K562 (cell line): ENCODE data around the gene RACGAP1. TPM values are rescaled to one million over a fixed set of nuclear protein-coding genes. Genes with fewer than 3 reads are reported as not detected.

Source experiments
- ATF1 ChIP-seq, 2 experiments: fragments of 450-650 bp in 1 of 2; IDR thresholded peaks; 2 replicates each; pipeline ENCODE4 v1.6.1; 2016; ENCODE audit warnings: missing compliant biosample characterization in 1 of 2, missing genetic modification characterization in 1 of 2
- BMI1 ChIP-seq: fragments of 150-350 bp; IDR thresholded peaks from 2 replicates; pipeline ENCODE4 v1.6.1; 2014; ENCODE audit warnings: low read length
- DIDO1 ChIP-seq: fragments of 450-650 bp; IDR thresholded peaks from 2 replicates; pipeline ENCODE4 v1.6.1; 2016; ENCODE audit warnings: low read depth, missing biosample characterization, missing genetic modification characterization
- FOXP1 ChIP-seq: sonication (generic); formaldehyde crosslinking; IDR thresholded peaks from 2 replicates; pipeline ENCODE4 v1.8.0; 2022; ENCODE audit warnings: mild to moderate bottlenecking, missing genetic modification reagents
- HDAC3 ChIP-seq: fragments of 450-650 bp; IDR thresholded peaks from 2 replicates; pipeline ENCODE4 v1.6.1; 2018; ENCODE audit warnings: borderline replicate concordance, mild to moderate bottlenecking, moderate library complexity; ENCODE audit not compliant: partially characterized antibody
- HNRNPL ChIP-seq: fragments of 200-400 bp; formaldehyde crosslinking; IDR thresholded peaks from 2 replicates; pipeline ENCODE4 v1.6.1; 2017; ENCODE audit warnings: low read depth, mild to moderate bottlenecking, low read length
- IFI16 ChIP-seq: fragments of 250-450 bp; sonication (Bioruptor Pico); IDR thresholded peaks from 2 replicates; pipeline ENCODE4 v2.1.2; 2022; ENCODE audit warnings: mild to moderate bottlenecking, inconsistent platforms
- KLF16 ChIP-seq: IDR thresholded peaks from 2 replicates; pipeline ENCODE4 v1.6.1; 2016; ENCODE audit warnings: antibody characterized with exemption
- LARP7 ChIP-seq: fragments of 450-650 bp; IDR thresholded peaks from 2 replicates; pipeline ENCODE4 v1.6.1; 2016
- LEF1 ChIP-seq: fragments of 450-650 bp; IDR thresholded peaks from 2 replicates; pipeline ENCODE4 v1.6.1; 2016; ENCODE audit warnings: mild to moderate bottlenecking
- MEF2A ChIP-seq: IDR thresholded peaks from 2 replicates; pipeline ENCODE4 v1.6.1; 2011; ENCODE audit warnings: low read depth, mild to moderate bottlenecking, low read length, moderate library complexity; ENCODE audit not compliant: control insufficient read depth
- MEIS2 ChIP-seq: fragments of 450-650 bp; IDR thresholded peaks from 2 replicates; pipeline ENCODE4 v1.6.1; 2014; ENCODE audit warnings: mild to moderate bottlenecking; ENCODE audit not compliant: partially characterized antibody
- MTA2 ChIP-seq: fragments of 450-650 bp; IDR thresholded peaks from 2 replicates; pipeline ENCODE4 v1.6.1; 2016; ENCODE audit warnings: low read depth
- MYBL2 ChIP-seq, 2 experiments: fragments of 450-650 bp in 1 of 2; sonication (generic) in 1 of 2; formaldehyde crosslinking in 1 of 2; IDR thresholded peaks; 2 replicates each; pipeline versions ENCODE4 v1.6.1 to v1.8.1; 2017 to 2022; ENCODE audit warnings: borderline replicate concordance in 1 of 2, inconsistent platforms in 1 of 2, low read depth in 1 of 2, mild to moderate bottlenecking in 1 of 2, missing genetic modification reagents in 1 of 2, moderate library complexity in 1 of 2
- NFIX ChIP-seq: fragments of 250-450 bp; sonication (Bioruptor Pico); IDR thresholded peaks from 2 replicates; pipeline ENCODE4 v1.4.0; 2020; ENCODE audit warnings: low read depth, mild to moderate bottlenecking, moderate library complexity
- RBM14 ChIP-seq: fragments of 200-400 bp; formaldehyde crosslinking; IDR thresholded peaks from 2 replicates; pipeline ENCODE4 v1.6.1; 2018; ENCODE audit warnings: low read depth, mild to moderate bottlenecking, low read length, moderate library complexity, borderline replicate concordance; ENCODE audit not compliant: insufficient read depth
- RBM34 ChIP-seq: fragments of 200-400 bp; formaldehyde crosslinking; IDR thresholded peaks from 2 replicates; pipeline ENCODE4 v1.6.1; 2018; ENCODE audit warnings: low read length, borderline replicate concordance; ENCODE audit not compliant: insufficient read depth
- SMARCC2 ChIP-seq: fragments of 450-650 bp; IDR thresholded peaks from 2 replicates; pipeline ENCODE4 v1.6.1; 2017; ENCODE audit warnings: antibody characterized with exemption, moderate library complexity, mild to moderate bottlenecking, low read depth
- TAF7 ChIP-seq: fragments of 450-650 bp; IDR thresholded peaks from 2 replicates; pipeline ENCODE4 v1.6.1; 2016; ENCODE audit warnings: missing genetic modification characterization, missing compliant biosample characterization
- TBL1XR1 ChIP-seq, 2 experiments: IDR thresholded peaks; 2 replicates each; pipeline ENCODE4 v1.6.1; 2012; ENCODE audit warnings: improper control_type of control experiment in 2 of 2, low read length in 2 of 2, mild to moderate bottlenecking in 1 of 2
- TFAP4 ChIP-seq: sonication (generic); formaldehyde crosslinking; IDR thresholded peaks from 2 replicates; pipeline ENCODE4 v1.8.0; 2022; ENCODE audit warnings: missing genetic modification reagents, mild to moderate bottlenecking, moderate library complexity, borderline replicate concordance
- THAP7 ChIP-seq: fragments of 250-450 bp; sonication (Bioruptor Pico); IDR thresholded peaks from 2 replicates; pipeline ENCODE4 v1.5.0; 2021
- ZBED1 ChIP-seq: IDR thresholded peaks from 2 replicates; pipeline ENCODE4 v1.6.1; 2014
- ZNF175 ChIP-seq: fragments of 200-800 bp; sonication (Bioruptor generic); IDR thresholded peaks from 2 replicates; pipeline ENCODE4 v1.6.1; 2016; ENCODE audit warnings: low read depth, mild to moderate bottlenecking, missing genetic modification characterization, missing compliant biosample characterization
- ZNF239 ChIP-seq: fragments of 250-450 bp; sonication (Bioruptor Pico); IDR thresholded peaks from 2 replicates; pipeline ENCODE4 v1.4.0; 2020; ENCODE audit warnings: mild to moderate bottlenecking
- ZNF277 ChIP-seq: fragments of 250-450 bp; sonication (Bioruptor Pico); IDR thresholded peaks from 2 replicates; pipeline ENCODE4 v1.8.0; 2022; ENCODE audit warnings: inconsistent platforms, mild to moderate bottlenecking, moderate library complexity, borderline replicate concordance
- ZNF586 ChIP-seq: fragments of 450-650 bp; formaldehyde crosslinking; conservative IDR thresholded peaks from 2 replicates; pipeline ENCODE4 v1.4.0; 2020; ENCODE audit warnings: mild to moderate bottlenecking, moderate library complexity
- ZNF76 ChIP-seq: fragments of 250-450 bp; sonication (Bioruptor Pico); IDR thresholded peaks from 2 replicates; pipeline ENCODE4 v1.4.0; 2020; ENCODE audit warnings: mild to moderate bottlenecking, moderate library complexity, borderline replicate concordance
- polyA plus RNA-seq, 8 experiments: library from polyadenylated mRNA; depleted of rRNA in 4 of 8; stranded (reverse) in 5 of 8; unstranded in 3 of 8; fragments of >200 nt; fragmentation: Nextera tagmentation in 2 of 8; fragmentation: Illumina TruSeq in 1 of 8; extraction: Ambion mirVana in 2 of 8; extraction: Trizol in 1 of 8; gene quantifications; 2 replicates each; pipeline versions ENCODE4 v1.2.1 to v1.2.3, GENCODE V29; 2011 to 2014; ENCODE audit warnings: inconsistent platforms in 1 of 8, missing spikeins in 1 of 8
- total RNA-seq, 7 experiments: library from RNA; depleted of rRNA in 6 of 7; stranded (reverse); fragments of >200 nt in 6 of 7; fragmentation: Illumina TruSeq in 2 of 7; extraction: Trizol in 2 of 7; gene quantifications; 2 replicates each; pipeline versions ENCODE4 v1.2.1 to v1.2.3, GENCODE V29; 2011 to 2021; ENCODE audit warnings: low replicate concordance in 1 of 7

RACGAP1 gene
- total and polyA plus RNA-seq, 9 of the 15 experiments (the other 6 are each of a cell fraction or from before 2014, with no cell fraction given) = 56.4 to 92.9 (median 71.8) TPM

- TF ChIP-seq THAP7 (CRISPR knock-in tag) = no peak
- TF ChIP-seq NFIX (CRISPR knock-in tag) = no peak
- TF ChIP-seq MEF2A = no peak
- TF ChIP-seq TFAP4 (CRISPR knock-in tag) = peak; percentile 76; the same call in 1 of the 2 replicates
- no peak for TF ChIP-seq ZNF76 (CRISPR knock-in tag)
- no peak for TF ChIP-seq LEF1
- no peak for TF ChIP-seq ZBED1
- no peak for TF ChIP-seq ZNF239 (CRISPR knock-in tag)
- no peak for TF ChIP-seq MTA2
- TF ChIP-seq HDAC3 = no peak
- TF ChIP-seq BMI1 = no peak
- TF ChIP-seq DIDO1 = no peak
- TF ChIP-seq TAF7 = no peak
- TF ChIP-seq ZNF277 (CRISPR knock-in tag) = no peak
- no peak for TF ChIP-seq RBM34
- no peak for TF ChIP-seq MEIS2
- TF ChIP-seq FOXP1 (CRISPR knock-in tag) = no peak
- TF ChIP-seq HNRNPL = no peak
- TF ChIP-seq RBM14 = no peak
- 0 out of 2 replicates have a peak, but pooled peaks have one; percentile 44 for TF ChIP-seq LARP7
- no peak for TF ChIP-seq ZNF586 (CRISPR knock-in tag)
- peak; percentile 74; the same call in 1 of the 2 replicates for TF ChIP-seq ZNF175
- no peak for TF ChIP-seq IFI16
- TF ChIP-seq KLF16 = 0 out of 2 replicates have a peak, but pooled peaks have one; percentile 21
- no peak for TF ChIP-seq SMARCC2
- TF ChIP-seq TBL1XR1 (IDR thresholded peaks at IDR 0.05; ENCODE audit: low read length in 2 of 2) = no peak
- no peak for TF ChIP-seq MYBL2 (IDR thresholded peaks at IDR 0.05; ENCODE audit: low read depth)
- no peak for TF ChIP-seq MYBL2 (CRISPR knock-in tag; IDR thresholded peaks at IDR 0.05; ENCODE audit: borderline replicate concordance)
- TF ChIP-seq ATF1 (CRISPR knock-in tag; IDR thresholded peaks at IDR 0.05) = no peak
- no peak for TF ChIP-seq ATF1 (tag; IDR thresholded peaks at IDR 0.05)
These were observed 45.2 kb upstream of the RACGAP1 start (continued) for GRCh38 chr12:50070314-50071060.
